Spleen (tissue), 7 donors: ENCODE data around the gene GIPC3.

ENCODE experiments used
- CTCF ChIP-seq, 11 experiments: fragments of 200-600 bp in 7 of 11; fragments of 450-650 bp in 4 of 11; sonication (generic) in 4 of 11; IDR thresholded peaks in 8 of 11; conservative IDR thresholded peaks in 3 of 11; 1 replicate in 7 of 11; 2 replicates in 4 of 11; pipeline versions ENCODE4 v1.4.0 to v1.8.0; 2016 to 2021; ENCODE audit warnings: antibody characterized with exemption in 11 of 11, inconsistent platforms in 4 of 11, mild to moderate bottlenecking in 1 of 11
- POLR2A ChIP-seq, 3 donors: fragments of 450-650 bp; IDR thresholded peaks; one replicate each; pipeline ENCODE4 v1.5.1; 2017; ENCODE audit warnings: antibody characterized with exemption in 3 of 3, mild to moderate bottlenecking in 1 of 3
- POLR2AphosphoS5 ChIP-seq, 3 donors: sonication (generic); formaldehyde crosslinking; IDR thresholded peaks; one replicate each; pipeline ENCODE4 v1.5.1; 2017; ENCODE audit warnings: antibody characterized with exemption in 3 of 3
- donor health status: DM: no; HTN: no; CAD: no; lungs with moderate emphysema.
- donor health status: DM: no; HTN: no; CAD: no.
- donor health status: DM: no; HTN: no; CAD: no.

GRCh38 chr19:3578390-3578789 is 6.9 kb upstream of the GIPC3 start:
- TF ChIP-seq CTCF (IDR thresholded peaks at IDR 0.05 in 8 of 11, conservative IDR thresholded peaks at IDR 0.05 in 3 of 11) (no peak), POLR2A (IDR thresholded peaks at IDR 0.05) (no peak), POLR2AphosphoS5 (IDR thresholded peaks at IDR 0.05) (no peak)
